IMR-90 (cell line): ENCODE data around the gene ADD2. TPM values are rescaled to one million over a fixed set of nuclear protein-coding genes. Genes with fewer than 3 reads are reported as not detected.

Source experiments
- ATAC-seq: fragments of 200-7000 bp; cut with Tn5 transposase; 2 replicates; pipeline ENCODE4 v1.9.1; 2020; ENCODE audit warnings: low read depth, mild to moderate bottlenecking, moderate library complexity
- BruUV-seq: library from RNA; stranded (reverse); fragments of 400-500 nt; replicated peaks from 2 replicates; lab custom pipeline; 2021; lab: Mats Ljungman, UMichigan
- CTCF ChIA-PET: fragments of 300-600 bp; formaldehyde crosslinking; extraction: SDS; loops from one replicate; lab custom pipeline; 2021; ENCODE audit warnings: antibody characterized with exemption; lab: Yijun Ruan, JAX
- POLR2A ChIA-PET: fragments of 300-600 bp; sonication (Branson Sonifier 250); formaldehyde crosslinking; loops from one replicate; lab custom pipeline; 2022; ENCODE audit warnings: antibody characterized with exemption; ENCODE audit not compliant: unreplicated experiment; lab: Charles Lee
- DNase-seq: peaks from one replicate; pipeline ENCODE4 v3.0.0; 2013
- H2AFZ ChIP-seq: replicated peaks from 2 replicates; pipeline ENCODE3; 2013; ENCODE audit warnings: low read length, mild to moderate bottlenecking; ENCODE audit not compliant: poor library complexity
- H2AK5ac ChIP-seq: 2 replicates; pipeline ENCODE4 v1.6.1; 2013; ENCODE audit warnings: low read depth, low read length, inconsistent platforms
- H2AK9ac ChIP-seq: replicated peaks from 2 replicates; pipeline ENCODE3; 2013; ENCODE audit warnings: mild to moderate bottlenecking, low read depth, low read length, moderate library complexity; ENCODE audit not compliant: poor library complexity
- H2BK120ac ChIP-seq: 2 replicates; pipeline ENCODE4 v1.6.1; 2013; ENCODE audit warnings: low read depth, low read length, inconsistent platforms
- H2BK15ac ChIP-seq: 3 replicates; pipeline ENCODE4 v1.6.1; 2013; ENCODE audit warnings: low read depth, low read length, inconsistent platforms
- H2BK20ac ChIP-seq: 2 replicates; pipeline ENCODE4 v1.6.1; 2013; ENCODE audit warnings: low read depth, mild to moderate bottlenecking, inconsistent platforms, low read length, moderate library complexity
- H2BK5ac ChIP-seq: 2 replicates; pipeline ENCODE4 v1.6.1; 2013; ENCODE audit warnings: mild to moderate bottlenecking, low read depth, low read length, inconsistent platforms; ENCODE audit not compliant: poor library complexity, severe bottlenecking
- H3K14ac ChIP-seq: replicated peaks from 2 replicates; pipeline ENCODE4 v1.6.1; 2013; ENCODE audit warnings: low read depth, low read length, inconsistent platforms
- H3K18ac ChIP-seq: 2 replicates; pipeline ENCODE4 v1.6.1; 2013; ENCODE audit warnings: low read depth, low read length, control low read depth
- H3K23ac ChIP-seq: 2 replicates; pipeline ENCODE4 v1.6.1; 2013; ENCODE audit warnings: low read depth, low read length, inconsistent platforms
- H3K27ac ChIP-seq: 2 replicates; pipeline ENCODE4 v1.5.1; 2013; ENCODE audit warnings: mild to moderate bottlenecking, control low read depth, low read length; ENCODE audit not compliant: insufficient read depth
- H3K27me3 ChIP-seq: 2 replicates; pipeline ENCODE4 v1.6.1; 2013; ENCODE audit warnings: low read length; ENCODE audit not compliant: control insufficient read depth, insufficient read depth
- H3K36me3 ChIP-seq: 2 replicates; pipeline ENCODE4 v1.6.1; 2013; ENCODE audit warnings: low read length, mixed read lengths; ENCODE audit not compliant: control insufficient read depth, insufficient read depth
- H3K4ac ChIP-seq: 2 replicates; pipeline ENCODE4 v1.6.1; 2013; ENCODE audit warnings: low read depth, low read length, inconsistent platforms
- H3K4me1 ChIP-seq: 2 replicates; pipeline ENCODE4 v1.6.1; 2013; ENCODE audit warnings: low read length, mixed read lengths; ENCODE audit not compliant: control insufficient read depth, insufficient read depth
- H3K4me2 ChIP-seq: 2 replicates; pipeline ENCODE4 v1.6.1; 2013; ENCODE audit warnings: low read depth, mild to moderate bottlenecking, control low read depth, low read length, moderate library complexity
- H3K4me3 ChIP-seq: 2 replicates; pipeline ENCODE4 v1.5.1; 2013; ENCODE audit warnings: low read depth, mild to moderate bottlenecking, control low read depth, low read length, moderate library complexity; ENCODE audit not compliant: insufficient read depth
- H3K56ac ChIP-seq: 2 replicates; pipeline ENCODE4 v1.6.1; 2013; ENCODE audit warnings: low read length, inconsistent platforms; ENCODE audit not compliant: insufficient read depth; ENCODE audit errors: extremely low read depth
- H3K79me1 ChIP-seq, 2 experiments: 2 replicates each; pipeline ENCODE4 v1.6.1; 2013; ENCODE audit warnings: low read length in 2 of 2, inconsistent platforms in 1 of 2, low read depth in 1 of 2
- H3K9ac ChIP-seq: 2 replicates; pipeline ENCODE4 v1.6.1; 2013; ENCODE audit warnings: low read depth, low read length, control low read depth
- H3K9me1 ChIP-seq: 2 replicates; pipeline ENCODE4 v1.6.1; 2013; ENCODE audit warnings: low read length, inconsistent platforms; ENCODE audit not compliant: insufficient read depth
- H3K9me3 ChIP-seq: 2 replicates; pipeline ENCODE4 v1.6.1; 2013; ENCODE audit warnings: low read length; ENCODE audit not compliant: control insufficient read depth, insufficient read depth
- H4K20me1 ChIP-seq: 2 replicates; pipeline ENCODE4 v1.6.1; 2013; ENCODE audit warnings: low read length, inconsistent platforms; ENCODE audit not compliant: insufficient read depth
- H4K5ac ChIP-seq: 2 replicates; pipeline ENCODE4 v1.6.1; 2013; ENCODE audit warnings: mild to moderate bottlenecking, low read depth, low read length, control low read depth
- H4K8ac ChIP-seq, 2 experiments: 2 replicates each; pipeline ENCODE4 v1.6.1; 2013; ENCODE audit warnings: low read depth in 2 of 2, low read length in 2 of 2, control low read depth in 1 of 2, inconsistent platforms in 1 of 2
- H4K91ac ChIP-seq: 2 replicates; pipeline ENCODE4 v1.6.1; 2013; ENCODE audit warnings: low read depth, low read length, inconsistent platforms; ENCODE audit not compliant: insufficient read depth
- BHLHE40 ChIP-seq: fragments of 150-350 bp; IDR thresholded peaks from 2 replicates; pipeline ENCODE4 v1.6.1; 2016; ENCODE audit warnings: mild to moderate bottlenecking, low read depth, low read length
- CEBPB ChIP-seq: IDR thresholded peaks from 2 replicates; pipeline ENCODE4 v1.6.1; 2012; ENCODE audit warnings: low read depth, low read length, improper control_type of control experiment
- CHD1 ChIP-seq: IDR thresholded peaks from 2 replicates; pipeline ENCODE4 v1.6.1; 2012; ENCODE audit warnings: low read depth, low read length, improper control_type of control experiment
- FOS ChIP-seq: fragments of 150-350 bp; IDR thresholded peaks from 2 replicates; pipeline ENCODE4 v1.6.1; 2016; ENCODE audit warnings: low read depth, low read length
- MAFK ChIP-seq: IDR thresholded peaks from 2 replicates; pipeline ENCODE4 v1.6.1; 2012; ENCODE audit warnings: low read depth, low read length, improper control_type of control experiment
- MAZ ChIP-seq: IDR thresholded peaks from 2 replicates; pipeline ENCODE4 v1.6.1; 2012; ENCODE audit warnings: low read depth, mild to moderate bottlenecking, low read length, improper control_type of control experiment, moderate library complexity, borderline replicate concordance
- MXI1 ChIP-seq: IDR thresholded peaks from 2 replicates; pipeline ENCODE4 v1.6.1; 2012; ENCODE audit warnings: low read depth, mild to moderate bottlenecking, low read length, moderate library complexity, borderline replicate concordance
- NFE2L2 ChIP-seq: fragments of 150-350 bp; IDR thresholded peaks from 2 replicates; pipeline ENCODE4 v1.6.1; 2016; ENCODE audit warnings: low read depth, mild to moderate bottlenecking, low read length
- POLR2A ChIP-seq: IDR thresholded peaks from 2 replicates; pipeline ENCODE4 v1.6.1; 2012; ENCODE audit warnings: mild to moderate bottlenecking, low read depth, low read length
- RAD21 ChIP-seq: IDR thresholded peaks from 2 replicates; pipeline ENCODE4 v1.6.1; 2012; ENCODE audit warnings: low read length, improper control_type of control experiment
- RCOR1 ChIP-seq: IDR thresholded peaks from 2 replicates; pipeline ENCODE4 v1.6.1; 2012; ENCODE audit warnings: mild to moderate bottlenecking, low read length, improper control_type of control experiment; ENCODE audit not compliant: insufficient replicate concordance
- RFX5 ChIP-seq: IDR thresholded peaks from 2 replicates; pipeline ENCODE4 v1.8.0; 2012; ENCODE audit warnings: low read depth, mild to moderate bottlenecking, low read length, moderate library complexity
- SMC3 ChIP-seq: fragments of 150-350 bp; IDR thresholded peaks from 2 replicates; pipeline ENCODE4 v1.6.1; 2016; ENCODE audit warnings: low read depth, mild to moderate bottlenecking, antibody characterized with exemption, low read length, moderate library complexity
- WGBS, 2 experiments: methylation state at CpG; one replicate each; pipeline versions ENCODE4 v1.1.5 to v1.1.7; 2013; ENCODE audit warnings: missing lambda C conversion rate in 2 of 2; ENCODE audit not compliant: insufficient read length in 1 of 2; ENCODE audit errors: extremely low coverage in 2 of 2; 5-methylcytosine and 5-hydroxymethylcytosine counted together
- dilution Hi-C: fragments of 300-500 bp; cut with HindIII; formaldehyde crosslinking; loops from one replicate; pipeline ENCODE4 v1.14.3; 2018; ENCODE audit warnings: low sequenced_read_pairs; ENCODE audit not compliant: unreplicated experiment
- in situ Hi-C: fragments of 300-500 bp; cut with MboI; formaldehyde crosslinking; loops from 3 replicates; pipeline ENCODE4 v1.14.3; 2019; ENCODE audit warnings: low sequenced_read_pairs, inconsistent platforms, mixed read lengths
- intact Hi-C: fragments of 100-400 bp; cut with micrococcal nuclease; formaldehyde crosslinking; loops from 2 replicates; pipeline ENCODE4 v1.10.0; 2022
- polyA plus RNA-seq, 3 experiments: library from polyadenylated mRNA; depleted of rRNA; stranded (reverse); fragments of >200 nt; gene quantifications; 2 replicates each; pipeline ENCODE4 v1.2.3, GENCODE V29; 2012; ENCODE audit warnings: low replicate concordance in 1 of 3
- total RNA-seq: library from RNA; depleted of rRNA; stranded (reverse); fragments of >200 nt; gene quantifications from 2 replicates; pipeline ENCODE4 v1.2.3, GENCODE V29; 2012
- TF ChIP-seq, protein P1 (sequence below): fragments of 150-350 bp; IDR thresholded peaks from 2 replicates; pipeline ENCODE4 v1.6.1; 2016; ENCODE audit warnings: low read depth, mild to moderate bottlenecking, low read length, moderate library complexity, borderline replicate concordance
- TF ChIP-seq, protein P2 (sequence below): fragments of 150-350 bp; IDR thresholded peaks from 2 replicates; pipeline ENCODE4 v1.6.1; 2017; ENCODE audit warnings: mild to moderate bottlenecking, antibody characterized with exemption, low read length, low read depth
- TF ChIP-seq, protein P3 (sequence below): conservative IDR thresholded peaks from 2 replicates; pipeline ENCODE4 v1.5.1; 2012; ENCODE audit warnings: mild to moderate bottlenecking, low read depth, low read length, improper control_type of control experiment

Gene ADD2
- total and polyA plus RNA-seq, 2 of the 4 experiments (the other 2 are of a cell fraction): not detected

DNA sequence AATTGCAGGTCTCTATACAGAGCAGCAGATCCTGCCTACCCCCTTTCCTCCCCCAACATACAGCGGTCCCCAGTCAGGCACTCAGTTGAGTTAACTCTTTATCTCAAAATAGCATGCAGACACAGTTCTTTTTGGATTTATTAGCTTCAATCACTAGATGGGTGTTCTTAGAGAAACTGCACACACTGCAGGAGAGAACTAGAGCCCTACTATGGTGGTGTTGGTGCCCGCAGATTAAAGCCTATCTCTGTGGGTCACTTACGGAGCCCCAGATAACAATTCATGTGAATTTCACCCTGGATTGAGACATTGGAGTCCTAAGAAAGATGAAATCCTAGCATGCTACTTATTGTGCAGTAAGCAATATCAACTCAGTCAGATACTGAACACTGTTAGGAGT, 11.9 kb downstream of the ADD2 start:
- no peaks in the 10 kb centered on the region for H3K27me3 ChIP-seq
- no peak for DNase-seq
- no peaks in the 10 kb centered on the region for H3K9me3 ChIP-seq
- no peak overlapping the region for H4K8ac ChIP-seq
- H3K4me3 ChIP-seq: no peak overlapping the region
- H4K91ac ChIP-seq: no peak overlapping the region
- H3K14ac ChIP-seq: no peak overlapping the region
- H3K36me3 ChIP-seq: no peaks in the 10 kb centered on the region
- dilution Hi-C loops: no loop called here
- H3K4me2 ChIP-seq: no peak overlapping the region
- no peak overlapping the region for H3K18ac ChIP-seq
- H3K79me1 ChIP-seq: no peaks in the 10 kb centered on the region
- ATAC-seq: no peak
- H3K27ac ChIP-seq: no peak overlapping the region
- no peak overlapping the region for H2BK15ac ChIP-seq
- H3K9me1 ChIP-seq: no peaks in the 10 kb centered on the region
- no peak overlapping the region for H2BK20ac ChIP-seq
- H3K4ac ChIP-seq: no peak overlapping the region
- no peak overlapping the region for H3K23ac ChIP-seq
- H4K5ac ChIP-seq: no peak overlapping the region
- no peak overlapping the region for H2AK9ac ChIP-seq
- in situ Hi-C loops: no loop called here
- WGBS, 2 experiments: 60% methylated on average over 1 of the region's 3 CpGs; no CpG with 5 or more reads in 1 of the 2 experiments
- H2BK5ac ChIP-seq: no peak overlapping the region
- no peak overlapping the region for H2AFZ ChIP-seq
- H4K20me1 ChIP-seq: no peaks in the 10 kb centered on the region
- no peak overlapping the region for H2BK120ac ChIP-seq
- POLR2A ChIA-PET: no interaction called here
- no peak overlapping the region for H3K9ac ChIP-seq
- no TSS peak for BruUV-seq
- no peak overlapping the region for H3K56ac ChIP-seq
- no peak overlapping the region for H2AK5ac ChIP-seq
- CTCF ChIA-PET: no interaction called here
- intact Hi-C loops: no loop called here
- TF ChIP-seq MXI1 (no peak), SMC3 (no peak), MAZ (no peak), RAD21 (no peak), BHLHE40 (no peak), RCOR1 (no peak), CEBPB (no peak), CHD1 (no peak), NFE2L2 (no peak), RFX5 (no peak), MAFK (no peak), POLR2A (no peak), FOS (no peak)
- TF ChIP-seq, protein P1, sequence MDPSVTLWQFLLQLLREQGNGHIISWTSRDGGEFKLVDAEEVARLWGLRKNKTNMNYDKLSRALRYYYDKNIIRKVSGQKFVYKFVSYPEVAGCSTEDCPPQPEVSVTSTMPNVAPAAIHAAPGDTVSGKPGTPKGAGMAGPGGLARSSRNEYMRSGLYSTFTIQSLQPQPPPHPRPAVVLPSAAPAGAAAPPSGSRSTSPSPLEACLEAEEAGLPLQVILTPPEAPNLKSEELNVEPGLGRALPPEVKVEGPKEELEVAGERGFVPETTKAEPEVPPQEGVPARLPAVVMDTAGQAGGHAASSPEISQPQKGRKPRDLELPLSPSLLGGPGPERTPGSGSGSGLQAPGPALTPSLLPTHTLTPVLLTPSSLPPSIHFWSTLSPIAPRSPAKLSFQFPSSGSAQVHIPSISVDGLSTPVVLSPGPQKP: no peak
- TF ChIP-seq, protein P2, sequence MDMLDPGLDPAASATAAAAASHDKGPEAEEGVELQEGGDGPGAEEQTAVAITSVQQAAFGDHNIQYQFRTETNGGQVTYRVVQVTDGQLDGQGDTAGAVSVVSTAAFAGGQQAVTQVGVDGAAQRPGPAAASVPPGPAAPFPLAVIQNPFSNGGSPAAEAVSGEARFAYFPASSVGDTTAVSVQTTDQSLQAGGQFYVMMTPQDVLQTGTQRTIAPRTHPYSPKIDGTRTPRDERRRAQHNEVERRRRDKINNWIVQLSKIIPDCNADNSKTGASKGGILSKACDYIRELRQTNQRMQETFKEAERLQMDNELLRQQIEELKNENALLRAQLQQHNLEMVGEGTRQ: no peak
- TF ChIP-seq, protein P3, sequence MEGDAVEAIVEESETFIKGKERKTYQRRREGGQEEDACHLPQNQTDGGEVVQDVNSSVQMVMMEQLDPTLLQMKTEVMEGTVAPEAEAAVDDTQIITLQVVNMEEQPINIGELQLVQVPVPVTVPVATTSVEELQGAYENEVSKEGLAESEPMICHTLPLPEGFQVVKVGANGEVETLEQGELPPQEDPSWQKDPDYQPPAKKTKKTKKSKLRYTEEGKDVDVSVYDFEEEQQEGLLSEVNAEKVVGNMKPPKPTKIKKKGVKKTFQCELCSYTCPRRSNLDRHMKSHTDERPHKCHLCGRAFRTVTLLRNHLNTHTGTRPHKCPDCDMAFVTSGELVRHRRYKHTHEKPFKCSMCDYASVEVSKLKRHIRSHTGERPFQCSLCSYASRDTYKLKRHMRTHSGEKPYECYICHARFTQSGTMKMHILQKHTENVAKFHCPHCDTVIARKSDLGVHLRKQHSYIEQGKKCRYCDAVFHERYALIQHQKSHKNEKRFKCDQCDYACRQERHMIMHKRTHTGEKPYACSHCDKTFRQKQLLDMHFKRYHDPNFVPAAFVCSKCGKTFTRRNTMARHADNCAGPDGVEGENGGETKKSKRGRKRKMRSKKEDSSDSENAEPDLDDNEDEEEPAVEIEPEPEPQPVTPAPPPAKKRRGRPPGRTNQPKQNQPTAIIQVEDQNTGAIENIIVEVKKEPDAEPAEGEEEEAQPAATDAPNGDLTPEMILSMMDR: no peak
- H3K4me1 ChIP-seq: no peaks in the 10 kb centered on the region
